A549 (cell line): ENCODE results near the gene BLACAT1.

Experiments
- BHLHE40 ChIP-seq: IDR thresholded peaks from 2 replicates; pipeline ENCODE4 v1.6.1; 2012; ENCODE audit warnings: low read depth, low read length, inconsistent platforms
- CHD2 ChIP-seq: fragments of 150-350 bp; IDR thresholded peaks from 2 replicates; pipeline ENCODE4 v1.6.1; 2014; ENCODE audit warnings: low read length; ENCODE audit not compliant: partially characterized antibody
- CHD4 ChIP-seq: fragments of 200-600 bp; sonication (generic); IDR thresholded peaks from 2 replicates; pipeline ENCODE4 v1.6.1; 2016; ENCODE audit warnings: antibody characterized with exemption, mild to moderate bottlenecking, borderline replicate concordance
- CTCF ChIP-seq: fragments of >200 bp; sonication (Bioruptor Twin); formaldehyde crosslinking; IDR thresholded peaks from 3 replicates; pipeline ENCODE4 v1.5.1; 2016
- ELK1 ChIP-seq: fragments of 150-350 bp; IDR thresholded peaks from 2 replicates; pipeline ENCODE4 v1.6.1; 2014; ENCODE audit warnings: low read depth, mild to moderate bottlenecking, low read length
- JUNB ChIP-seq: fragments of >200 bp; sonication (Bioruptor Twin); formaldehyde crosslinking; IDR thresholded peaks from 2 replicates; pipeline ENCODE4 v1.6.1; 2016
- KDM1A ChIP-seq: fragments of 200-600 bp; sonication (generic); IDR thresholded peaks from 2 replicates; pipeline ENCODE4 v1.6.1; 2016; ENCODE audit warnings: low read depth, mild to moderate bottlenecking
- MAX ChIP-seq: IDR thresholded peaks from 2 replicates; pipeline ENCODE4 v1.6.1; 2012
- MYC ChIP-seq: IDR thresholded peaks from 2 replicates; pipeline ENCODE4 v1.6.1; 2012; ENCODE audit warnings: mild to moderate bottlenecking, inconsistent platforms, low read length, improper control_type of control experiment, borderline replicate concordance
- PBX3 ChIP-seq: IDR thresholded peaks from 2 replicates; pipeline ENCODE4 v1.6.1; 2012
- POLR2A ChIP-seq: IDR thresholded peaks from 2 replicates; pipeline ENCODE4 v1.6.1; 2012; ENCODE audit warnings: mild to moderate bottlenecking, low read length
- RCOR1 ChIP-seq: fragments of 150-350 bp; IDR thresholded peaks from 2 replicates; pipeline ENCODE4 v1.6.1; 2014; ENCODE audit warnings: antibody characterized with exemption, low read length, low read depth
- TP53 ChIP-seq: fragments of 250-450 bp; sonication (Bioruptor Pico); IDR thresholded peaks from 2 replicates; pipeline ENCODE4 v1.5.0; 2021; ENCODE audit warnings: mild to moderate bottlenecking, moderate library complexity

GRCh38 chr1:205452933-205453332, 2.9 kb downstream of the BLACAT1 start:
- TF ChIP-seq CTCF = no peak
- no peak for TF ChIP-seq JUNB
- no peak for TF ChIP-seq CHD2
- no peak for TF ChIP-seq MYC
- no peak for TF ChIP-seq RCOR1
- TF ChIP-seq PBX3 = no peak
- TF ChIP-seq POLR2A = no peak
- no peak for TF ChIP-seq TP53
- no peak for TF ChIP-seq CHD4
- TF ChIP-seq MAX = no peak
- TF ChIP-seq BHLHE40 = no peak
- no peak for TF ChIP-seq KDM1A
- no peak for TF ChIP-seq ELK1
